ENCODE data around the gene OR4K14.
"Not testable (repeated sequence)": the region's sequence is repeated elsewhere in the genome, so short reads cannot be mapped to it uniquely, and the experiment has no call there.

Gene OR4K14

DNA sequence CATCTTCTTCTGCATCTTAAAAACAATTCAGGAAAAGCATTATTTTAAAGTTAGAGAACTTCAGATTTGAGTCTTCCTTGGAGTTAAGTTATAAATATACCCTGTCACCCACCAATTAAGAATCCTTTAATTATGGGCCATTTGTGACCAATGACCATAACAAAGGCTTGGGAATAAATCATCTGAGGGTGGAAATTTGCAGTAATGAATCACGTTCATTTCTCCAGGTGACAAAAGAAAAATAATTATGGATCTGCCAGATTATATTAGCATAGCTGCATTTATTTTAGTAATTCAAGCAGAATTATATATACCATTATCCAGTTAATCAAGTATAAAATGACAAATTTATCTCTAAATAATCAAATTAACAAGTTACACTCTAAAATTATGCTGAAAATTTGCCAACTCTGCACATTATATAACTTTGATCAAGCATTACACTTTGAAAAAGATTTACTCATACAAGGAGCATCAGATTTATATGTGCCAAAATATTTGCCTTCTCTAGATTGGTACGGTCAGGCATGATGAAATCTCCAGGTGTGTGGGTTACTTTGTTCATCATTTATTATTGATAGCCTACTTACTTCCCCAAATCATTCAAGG lies at the start of gene OR4K14:
Gene OR4K14, minus strand, starts transcription at position 51 of the 609 bp plus-strand sequence. CDS start 4,114 bp downstream, outside the sequence.
- no peak for DNase-seq (ENCODE audit: low read depth)

DNA sequence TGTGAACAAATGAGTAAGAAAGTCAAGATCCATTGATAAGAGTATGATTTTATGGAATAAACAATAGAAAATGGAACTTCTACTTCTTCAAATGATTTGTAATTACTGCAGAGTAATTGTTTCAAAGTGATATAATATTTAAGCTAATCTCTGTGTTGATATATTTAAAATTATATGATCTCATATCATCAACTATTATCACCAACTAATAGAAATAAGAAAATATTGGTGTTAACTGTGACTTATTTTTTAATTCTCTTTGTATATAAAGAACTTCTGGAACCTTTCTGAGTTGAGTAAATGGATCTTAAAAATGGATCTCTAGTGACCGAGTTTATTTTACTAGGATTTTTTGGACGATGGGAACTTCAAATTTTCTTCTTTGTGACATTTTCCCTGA lies 40.6 kb upstream of the OR4K14 start, which contains the start of gene OR4L1:
Gene OR4L1, plus strand, starts transcription at position 301 of the 400 bp plus-strand sequence. Its CDS starts 0 bp downstream, at position 301.
- no peak for DNase-seq (ENCODE audit: low read depth)

GRCh38 chr14:20048202-20048601 lies 29.1 kb upstream of the OR4K14 start:
- no peak for DNase-seq (ENCODE audit: low read depth)

DNA sequence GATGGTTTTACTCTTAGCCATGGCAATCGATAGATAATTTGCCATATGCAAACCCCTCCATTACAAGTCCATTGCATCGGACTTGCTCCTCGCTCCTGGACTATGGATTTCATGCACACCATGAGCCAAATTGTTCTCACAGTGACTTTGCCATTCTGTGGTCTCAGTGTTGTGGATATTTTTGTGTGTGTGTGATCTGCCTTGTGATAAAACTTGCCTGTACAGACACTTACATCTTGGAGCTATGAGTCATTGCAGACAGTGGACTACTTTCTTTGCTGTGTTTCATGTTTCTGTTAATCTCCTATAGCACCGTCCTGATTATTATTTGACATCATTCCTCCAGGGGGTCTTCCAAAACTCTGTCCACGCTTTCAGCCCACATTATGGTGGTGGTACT lies 25.1 kb upstream of the OR4K14 start:
- no peak for DNase-seq (ENCODE audit: low read depth)

DNA sequence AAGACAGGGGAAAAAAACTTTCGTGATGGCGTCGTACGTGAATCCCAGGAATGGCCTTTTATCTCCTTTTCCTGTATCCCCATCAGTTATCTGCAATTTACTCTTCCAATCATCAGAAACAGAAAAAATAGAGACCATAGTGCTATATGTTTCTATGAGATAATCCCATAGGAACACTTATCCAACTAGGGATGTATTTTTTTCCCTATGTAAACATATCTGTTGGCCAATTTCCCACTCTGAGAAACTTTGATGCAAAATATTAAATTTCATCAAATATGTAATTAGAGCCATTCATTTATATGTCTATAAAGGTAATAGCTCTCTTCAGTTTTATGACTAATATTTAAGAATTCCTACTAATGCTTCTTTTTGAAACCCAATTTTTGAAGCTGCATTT lies 16.8 kb upstream of the OR4K14 start, which contains the start of gene OR4K13:
Gene OR4K13, minus strand, starts transcription at position 101 of the 400 bp plus-strand sequence. CDS start 1,280 bp downstream, outside the sequence.
- no peak for DNase-seq (ENCODE audit: low read depth)

DNA sequence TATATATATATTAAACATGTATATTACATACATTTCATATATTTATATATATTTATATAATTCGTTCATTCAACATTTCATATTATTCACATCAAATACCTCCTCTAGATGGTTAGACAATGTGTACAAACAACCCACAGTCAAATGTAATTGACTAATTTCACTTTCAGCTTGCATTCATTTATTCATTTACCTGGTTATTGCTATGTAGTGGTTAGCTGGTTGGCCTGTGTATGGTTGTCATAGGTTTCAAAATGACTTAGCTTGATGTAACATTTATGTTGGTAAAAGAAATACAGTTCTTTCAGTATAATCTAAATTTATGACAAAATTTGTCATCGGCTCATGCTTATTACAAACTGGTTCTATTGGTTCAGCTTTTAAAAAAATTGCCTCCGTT lies 16.3 kb upstream of the OR4K14 start:
- DNase-seq (ENCODE audit: low read depth): no peak

DNA sequence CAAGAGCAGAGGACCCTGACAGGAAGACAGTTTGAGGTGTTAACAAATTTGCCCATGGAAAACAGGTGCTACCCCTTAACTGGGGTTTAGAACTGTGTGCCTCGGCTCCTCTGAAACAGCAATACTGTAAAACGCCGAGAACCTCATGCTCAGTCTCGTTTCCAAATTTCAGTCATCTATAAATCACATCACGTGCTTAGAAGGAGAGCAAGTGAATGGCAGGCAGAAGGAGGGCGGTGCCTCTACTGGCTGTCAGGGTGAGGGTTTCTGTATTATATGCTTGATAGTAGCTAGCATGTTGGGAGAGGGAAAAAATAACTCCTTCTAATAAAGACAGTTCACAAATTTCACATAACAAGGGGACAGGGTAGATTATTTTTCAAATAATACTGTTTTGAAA lies 12.0 kb upstream of the OR4K14 start:
- DNase-seq (ENCODE audit: low read depth): no peak

GRCh38 chr14:20008156-20008555 lies 11.0 kb downstream of the OR4K14 start:
- DNase-seq (ENCODE audit: low read depth): no peak

DNA sequence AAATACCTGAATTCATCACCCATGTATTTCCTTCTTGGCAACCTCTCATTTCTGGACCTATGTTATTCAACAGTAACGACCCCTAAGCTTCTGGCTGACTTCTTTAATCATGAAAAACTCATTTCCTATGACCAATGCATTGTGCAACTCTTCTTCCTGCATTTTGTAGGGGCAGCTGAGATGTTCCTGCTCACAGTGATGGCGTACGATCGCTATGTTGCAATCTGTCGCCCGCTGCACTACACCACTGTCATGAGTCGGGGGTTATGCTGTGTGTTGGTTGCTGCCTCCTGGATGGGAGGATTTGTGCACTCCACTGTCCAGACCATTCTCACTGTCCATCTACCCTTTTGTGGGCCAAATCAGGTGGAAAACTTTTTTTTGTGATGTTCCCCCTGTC lies 16.8 kb downstream of the OR4K14 start:
- no peak for DNase-seq (ENCODE audit: low read depth)

DNA sequence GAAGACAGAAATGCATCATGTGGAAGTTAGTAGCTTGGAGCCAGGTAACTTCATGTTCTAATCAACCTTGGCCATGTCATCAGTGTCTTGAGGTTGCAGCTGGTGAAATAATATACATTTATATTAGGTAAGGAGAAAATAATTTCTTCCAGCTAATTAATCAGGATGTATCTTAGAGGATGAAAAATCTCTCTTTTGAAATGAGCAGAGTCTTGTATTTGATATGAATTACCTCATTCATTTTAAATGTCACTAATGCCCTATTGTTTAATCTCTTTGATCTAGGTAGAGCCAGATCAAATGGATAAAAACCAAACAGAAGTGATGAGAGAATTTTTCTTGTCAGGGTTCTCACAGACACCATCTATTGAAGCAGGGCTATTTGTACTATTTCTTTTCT lies 17.2 kb downstream of the OR4K14 start, which contains the start of gene OR4Q2:
Gene OR4Q2, plus strand, starts transcription at position 301 of the 400 bp plus-strand sequence.
- DNase-seq (ENCODE audit: low read depth): no peak

GRCh38 chr14:19993438-19993837 lies 25.7 kb downstream of the OR4K14 start:
- DNase-seq (ENCODE audit: low read depth): no peak

- no peak for DNase-seq (ENCODE audit: low read depth)
Measured at GRCh38 chr14:19975291-19975690, 43.8 kb downstream of the OR4K14 start, which contains the start of gene OR4K15. Gene OR4K15 (plus strand): TSS chr14:19975591. CDS start chr14:19975591, 0 bp downstream.

GRCh38 chr14:19974844-19975243 lies 44.3 kb downstream of the OR4K14 start:
- DNase-seq (ENCODE audit: low read depth): no peak

DNA sequence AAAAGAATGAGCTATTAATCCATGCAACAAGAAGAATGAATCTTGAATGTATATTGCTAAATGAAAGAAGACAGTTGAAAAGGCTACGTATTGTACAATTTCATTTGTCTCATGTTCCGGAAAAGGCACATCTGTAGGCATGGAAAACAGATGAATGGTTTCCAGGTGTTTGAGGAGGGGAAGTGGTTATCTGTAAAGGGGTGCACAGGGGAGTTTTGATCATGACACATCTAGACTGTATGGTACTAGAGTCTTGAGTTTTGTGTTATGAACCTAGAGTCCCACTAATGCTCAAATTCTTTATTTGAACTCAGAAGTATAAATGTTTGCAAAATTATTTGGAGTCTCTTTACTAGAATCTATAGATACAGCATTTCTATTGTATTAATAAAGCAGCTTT lies 49.4 kb downstream of the OR4K14 start:
- DNase-seq (ENCODE audit: low read depth): not testable (repeated sequence)
